T follicular helper cell (primary cell): ENCODE data around the gene PRPH.

Experiments
- DNase-seq: peaks from one replicate; pipeline ENCODE4 v3.0.0-alpha.2; 2020; ENCODE audit warnings: low read depth

PRPH gene

DNA sequence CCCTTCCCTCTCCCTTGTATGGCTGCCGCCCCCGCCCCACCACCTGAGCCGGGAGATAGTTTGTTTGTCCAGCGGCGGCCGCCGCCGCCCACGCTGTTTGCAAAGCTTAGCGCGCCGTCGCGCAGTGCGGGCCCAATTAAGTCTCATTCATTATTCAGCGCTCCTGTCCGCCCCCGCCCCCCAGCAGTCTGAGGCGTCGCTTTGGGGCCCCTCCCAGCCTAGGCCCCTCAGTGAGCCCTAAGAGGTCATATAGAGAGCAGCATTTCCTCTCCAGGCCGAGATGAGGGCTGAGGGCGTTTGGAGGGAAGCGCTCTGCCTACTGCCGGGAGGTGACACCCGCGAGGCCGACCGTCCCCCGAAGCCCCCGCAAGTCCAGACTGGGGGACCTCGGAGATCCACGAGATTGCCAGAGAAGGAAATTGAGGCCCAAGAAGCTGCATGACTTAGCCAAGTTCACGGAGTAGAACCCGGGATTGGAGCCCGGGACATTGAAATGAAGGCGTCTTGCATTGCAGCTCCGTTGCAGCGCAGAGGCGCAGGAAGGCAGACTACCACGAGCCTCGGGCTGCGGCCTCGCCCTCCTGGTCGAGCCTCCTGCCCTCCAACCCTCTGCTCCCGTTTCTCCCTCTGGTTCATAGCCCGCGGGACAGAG lies 51.8 kb downstream of the PRPH start, which contains the start of gene DNAJC22:
Gene DNAJC22, plus strand, starts transcription at position 230 of the 652 bp plus-strand sequence. CDS start 1,985 bp downstream, outside the sequence.
- DNase-seq = no peak

DNA sequence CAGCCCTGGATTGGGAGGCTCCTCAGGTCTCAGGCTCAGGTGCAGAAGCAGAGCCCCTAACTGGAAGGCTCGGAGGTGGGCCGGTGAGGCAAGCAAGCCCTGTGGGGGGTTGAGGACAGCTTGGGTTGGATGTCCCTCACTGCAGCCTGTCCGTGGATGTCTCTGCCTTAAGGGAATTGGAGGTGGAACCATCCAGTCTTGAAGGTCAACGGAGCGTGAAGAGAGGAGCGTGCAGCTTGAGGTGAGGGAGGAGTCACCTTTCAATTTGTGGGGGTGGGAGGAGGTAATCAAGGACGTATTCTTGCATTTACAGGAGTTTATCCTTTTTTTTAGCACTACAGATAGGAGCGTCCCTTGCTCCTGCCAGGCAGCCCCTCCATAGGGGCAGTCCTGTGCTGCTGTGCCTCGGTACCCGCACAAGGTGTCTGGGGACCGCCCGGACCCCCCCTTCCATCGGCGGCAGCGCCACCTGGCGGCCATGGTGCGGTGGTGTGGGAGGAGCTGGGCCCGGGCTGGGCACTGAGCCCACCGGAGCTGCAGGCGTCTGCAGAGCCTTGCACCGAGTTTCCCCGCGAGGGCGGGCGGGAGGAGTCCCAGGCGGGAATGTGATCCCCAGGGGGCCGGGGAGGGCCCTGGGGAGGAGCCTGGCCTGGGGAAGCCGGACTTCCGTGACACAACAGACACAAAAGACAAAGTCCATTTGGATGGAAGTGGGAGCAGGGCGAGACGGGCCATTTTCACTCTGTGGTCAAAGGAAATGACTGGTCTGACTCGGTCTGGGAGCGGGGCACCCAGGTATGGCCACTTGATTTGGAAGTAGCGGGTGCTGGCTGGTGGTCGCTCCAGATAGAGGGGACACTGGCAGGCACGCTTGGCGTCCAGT lies 52.6 kb downstream of the PRPH start:
- peak; percentile 69 for DNase-seq
